Brain microvascular endothelial cell (primary cell): ENCODE data around the gene NTM.

Experiments
- DNase-seq: peaks from one replicate; pipeline ENCODE4 v3.0.0-alpha.2; 2020
- H3K27ac ChIP-seq: fragments of 250-450 bp; sonication (Bioruptor Pico); 2 replicates; pipeline ENCODE4 v1.5.1; 2020; ENCODE audit warnings: mild to moderate bottlenecking, moderate library complexity
- H3K27me3 ChIP-seq: fragments of 250-450 bp; sonication (Bioruptor Pico); replicated peaks from 2 replicates; pipeline ENCODE4 v1.5.1; 2020; ENCODE audit warnings: mild to moderate bottlenecking
- H3K36me3 ChIP-seq: fragments of 250-450 bp; sonication (Bioruptor Pico); replicated peaks from 2 replicates; pipeline ENCODE4 v1.5.1; 2020; ENCODE audit warnings: mild to moderate bottlenecking
- H3K4me3 ChIP-seq: 2 replicates; pipeline ENCODE4 v1.5.1; 2011; ENCODE audit warnings: low read depth, mild to moderate bottlenecking, control low read depth, low read length, moderate library complexity
- CTCF ChIP-seq: IDR thresholded peaks from 2 replicates; pipeline ENCODE4 v1.5.1; 2011; ENCODE audit warnings: low read depth, mild to moderate bottlenecking, moderate library complexity, low read length, control low read depth, inconsistent platforms; ENCODE audit errors: missing control alignments
- in situ Hi-C: cut with HindIII; loops from 2 replicates; pipeline ENCODE4 v1.10.0; 2017; ENCODE audit warnings: low sequenced_read_pairs, low pct_ligation_motif_present

The NTM gene

GRCh38 chr11:131762346-131763110, 392.1 kb downstream of the NTM start:
- no peak for TF ChIP-seq CTCF
- in situ Hi-C loops, result no loop called here
- Histone ChIP-seq H3K27ac (peak overlapping the region; percentile 65), H3K4me3 (no peak overlapping the region), H3K36me3 (no peaks in the 10 kb centered on the region), H3K27me3 (no peaks in the 10 kb centered on the region)
- DNase-seq, result no peak

- in situ Hi-C loops, result no loop called here
- no peaks in the 10 kb centered on the region for H3K36me3 ChIP-seq
- TF ChIP-seq CTCF, result no peak
Measured at GRCh38 chr11:131763193-131763890, 392.9 kb downstream of the NTM start.

GRCh38 chr11:131764126-131764525, 393.7 kb downstream of the NTM start:
- no peaks in the 10 kb centered on the region for H3K27me3 ChIP-seq
- no peak overlapping the region for H3K4me3 ChIP-seq
- no peaks in the 10 kb centered on the region for H3K36me3 ChIP-seq
- TF ChIP-seq CTCF, result no peak
- no peak overlapping the region for H3K27ac ChIP-seq
- no peak for DNase-seq
- in situ Hi-C loops, result no loop called here

More at GRCh38 chr11:131763193-131763890, 392.9 kb downstream of the NTM start:
- DNase-seq, result peak; percentile 80
- peak overlapping the region; percentile 65 for H3K27ac ChIP-seq
- no peaks in the 10 kb centered on the region for H3K27me3 ChIP-seq
- H3K4me3 ChIP-seq, result no peak overlapping the region

GRCh38 chr11:131764649-131765048, 394.2 kb downstream of the NTM start:
- in situ Hi-C loops, result no loop called here
- TF ChIP-seq CTCF, result no peak
- Histone ChIP-seq H3K27ac (no peak overlapping the region), H3K27me3 (no peaks in the 10 kb centered on the region), H3K4me3 (no peak overlapping the region), H3K36me3 (no peaks in the 10 kb centered on the region)
- DNase-seq, result no peak

- in situ Hi-C loops, result no loop called here
Measured at GRCh38 chr11:131766637-131767036, 396.2 kb downstream of the NTM start.

More at GRCh38 chr11:131766637-131767036, 396.2 kb downstream of the NTM start:
- H3K36me3 ChIP-seq, result no peaks in the 10 kb centered on the region
- no peak for DNase-seq
- no peak overlapping the region for H3K4me3 ChIP-seq
- no peak for TF ChIP-seq CTCF
- peak overlapping the region; percentile 84 for H3K27ac ChIP-seq
- H3K27me3 ChIP-seq, result no peaks in the 10 kb centered on the region
